ENCODE measurements around the gene KIAA1217.

DNA sequence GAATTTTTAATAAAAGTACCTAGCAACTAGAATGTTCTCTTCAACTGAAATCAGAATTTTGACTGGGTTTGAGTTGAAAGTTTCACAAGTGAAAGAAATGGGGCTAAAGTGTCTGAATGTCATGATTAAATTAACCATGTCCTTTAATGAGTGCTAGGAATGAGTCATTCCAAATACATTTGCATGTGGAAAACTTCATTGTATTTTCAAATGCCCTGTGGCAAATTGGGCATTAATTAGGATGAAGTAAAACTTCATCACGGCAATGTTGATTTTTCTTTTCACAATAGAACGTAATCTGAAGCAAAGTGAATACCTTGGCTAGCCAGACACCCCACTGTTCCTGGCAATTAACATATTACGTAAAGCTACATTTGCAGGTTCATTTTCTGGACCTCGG, 166.6 kb downstream of the KIAA1217 start:
- TF ChIP-seq, protein P1, sequence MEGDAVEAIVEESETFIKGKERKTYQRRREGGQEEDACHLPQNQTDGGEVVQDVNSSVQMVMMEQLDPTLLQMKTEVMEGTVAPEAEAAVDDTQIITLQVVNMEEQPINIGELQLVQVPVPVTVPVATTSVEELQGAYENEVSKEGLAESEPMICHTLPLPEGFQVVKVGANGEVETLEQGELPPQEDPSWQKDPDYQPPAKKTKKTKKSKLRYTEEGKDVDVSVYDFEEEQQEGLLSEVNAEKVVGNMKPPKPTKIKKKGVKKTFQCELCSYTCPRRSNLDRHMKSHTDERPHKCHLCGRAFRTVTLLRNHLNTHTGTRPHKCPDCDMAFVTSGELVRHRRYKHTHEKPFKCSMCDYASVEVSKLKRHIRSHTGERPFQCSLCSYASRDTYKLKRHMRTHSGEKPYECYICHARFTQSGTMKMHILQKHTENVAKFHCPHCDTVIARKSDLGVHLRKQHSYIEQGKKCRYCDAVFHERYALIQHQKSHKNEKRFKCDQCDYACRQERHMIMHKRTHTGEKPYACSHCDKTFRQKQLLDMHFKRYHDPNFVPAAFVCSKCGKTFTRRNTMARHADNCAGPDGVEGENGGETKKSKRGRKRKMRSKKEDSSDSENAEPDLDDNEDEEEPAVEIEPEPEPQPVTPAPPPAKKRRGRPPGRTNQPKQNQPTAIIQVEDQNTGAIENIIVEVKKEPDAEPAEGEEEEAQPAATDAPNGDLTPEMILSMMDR (conservative IDR thresholded peaks at IDR 0.05 in 1 of 2, IDR thresholded peaks at IDR 0.05 in 1 of 2; ENCODE audit: extremely low read depth in 1 of 2, insufficient read depth in 1 of 2, low read depth in 1 of 2, low read length in 2 of 2): no peak
- no peak for TF ChIP-seq EZH2 (IDR thresholded peaks at IDR 0.05; ENCODE audit: borderline replicate concordance, low read length)
